Measurements from ENCODE around the gene TMED4. TPM values are rescaled to one million over a fixed set of nuclear protein-coding genes. Genes with fewer than 3 reads are reported as not detected.

Gene TMED4
- total RNA-seq, 3 donors from 2014 or later = 76.7 to 93.3 (median 84.9) TPM

- TF ChIP-seq, protein P1, sequence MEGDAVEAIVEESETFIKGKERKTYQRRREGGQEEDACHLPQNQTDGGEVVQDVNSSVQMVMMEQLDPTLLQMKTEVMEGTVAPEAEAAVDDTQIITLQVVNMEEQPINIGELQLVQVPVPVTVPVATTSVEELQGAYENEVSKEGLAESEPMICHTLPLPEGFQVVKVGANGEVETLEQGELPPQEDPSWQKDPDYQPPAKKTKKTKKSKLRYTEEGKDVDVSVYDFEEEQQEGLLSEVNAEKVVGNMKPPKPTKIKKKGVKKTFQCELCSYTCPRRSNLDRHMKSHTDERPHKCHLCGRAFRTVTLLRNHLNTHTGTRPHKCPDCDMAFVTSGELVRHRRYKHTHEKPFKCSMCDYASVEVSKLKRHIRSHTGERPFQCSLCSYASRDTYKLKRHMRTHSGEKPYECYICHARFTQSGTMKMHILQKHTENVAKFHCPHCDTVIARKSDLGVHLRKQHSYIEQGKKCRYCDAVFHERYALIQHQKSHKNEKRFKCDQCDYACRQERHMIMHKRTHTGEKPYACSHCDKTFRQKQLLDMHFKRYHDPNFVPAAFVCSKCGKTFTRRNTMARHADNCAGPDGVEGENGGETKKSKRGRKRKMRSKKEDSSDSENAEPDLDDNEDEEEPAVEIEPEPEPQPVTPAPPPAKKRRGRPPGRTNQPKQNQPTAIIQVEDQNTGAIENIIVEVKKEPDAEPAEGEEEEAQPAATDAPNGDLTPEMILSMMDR (IDR thresholded peaks at IDR 0.05) = no peak
- H3K4me3 ChIP-seq = no peak overlapping the region
- peaks cover 35% of the 10 kb centered on the region for H3K4me1 ChIP-seq (ENCODE audit: low read depth)
- H3K36me3 ChIP-seq (ENCODE audit: low read depth) = no peaks in the 10 kb centered on the region
- ATAC-seq (peak; percentile 91), DNase-seq (peak in 2 of 3 donors; percentile 61 to 62)
- intact Hi-C loops (cut with DNase I, micrococcal nuclease) = no loop called here
- no peaks in the 10 kb centered on the region for H3K9me3 ChIP-seq
Observed at GRCh38 chr7:44615149-44615611, 33.1 kb upstream of the TMED4 start.

- intact Hi-C loops (cut with DNase I, micrococcal nuclease) = no loop called here
- Histone ChIP-seq H3K4me1 (ENCODE audit: low read depth) (peaks cover 19% of the 10 kb centered on the region), H3K9me3 (no peaks in the 10 kb centered on the region), H3K36me3 (ENCODE audit: low read depth) (no peaks in the 10 kb centered on the region), H3K4me3 (no peak overlapping the region)
- DNase-seq (no peak), ATAC-seq (no peak)
- TF ChIP-seq, protein P1 (IDR thresholded peaks at IDR 0.05) = no peak
Observed at GRCh38 chr7:44609829-44610228, 27.8 kb upstream of the TMED4 start.

GRCh38 chr7:44608916-44609648 lies 27.1 kb upstream of the TMED4 start:
- peaks cover 12% of the 10 kb centered on the region for H3K4me1 ChIP-seq (ENCODE audit: low read depth)
- no peaks in the 10 kb centered on the region for H3K36me3 ChIP-seq (ENCODE audit: low read depth)
- no peak overlapping the region for H3K4me3 ChIP-seq
- TF ChIP-seq, protein P1 (IDR thresholded peaks at IDR 0.05) = no peak
- ATAC-seq (no peak), DNase-seq (no peak)
- no peaks in the 10 kb centered on the region for H3K9me3 ChIP-seq
- intact Hi-C loops (cut with DNase I, micrococcal nuclease) = no loop called here

- DNase-seq (no peak), ATAC-seq (peak; percentile 2)
- H3K36me3 ChIP-seq (ENCODE audit: low read depth) = no peaks in the 10 kb centered on the region
- H3K4me3 ChIP-seq = peak overlapping the region; percentile 75
- H3K9me3 ChIP-seq = no peaks in the 10 kb centered on the region
- peaks cover 12% of the 10 kb centered on the region for H3K4me1 ChIP-seq (ENCODE audit: low read depth)
- intact Hi-C loops (cut with DNase I, micrococcal nuclease) = no loop called here
- TF ChIP-seq, protein P1 (IDR thresholded peaks at IDR 0.05) = no peak
Observed at GRCh38 chr7:44607141-44608068, 25.4 kb upstream of the TMED4 start.

DNA sequence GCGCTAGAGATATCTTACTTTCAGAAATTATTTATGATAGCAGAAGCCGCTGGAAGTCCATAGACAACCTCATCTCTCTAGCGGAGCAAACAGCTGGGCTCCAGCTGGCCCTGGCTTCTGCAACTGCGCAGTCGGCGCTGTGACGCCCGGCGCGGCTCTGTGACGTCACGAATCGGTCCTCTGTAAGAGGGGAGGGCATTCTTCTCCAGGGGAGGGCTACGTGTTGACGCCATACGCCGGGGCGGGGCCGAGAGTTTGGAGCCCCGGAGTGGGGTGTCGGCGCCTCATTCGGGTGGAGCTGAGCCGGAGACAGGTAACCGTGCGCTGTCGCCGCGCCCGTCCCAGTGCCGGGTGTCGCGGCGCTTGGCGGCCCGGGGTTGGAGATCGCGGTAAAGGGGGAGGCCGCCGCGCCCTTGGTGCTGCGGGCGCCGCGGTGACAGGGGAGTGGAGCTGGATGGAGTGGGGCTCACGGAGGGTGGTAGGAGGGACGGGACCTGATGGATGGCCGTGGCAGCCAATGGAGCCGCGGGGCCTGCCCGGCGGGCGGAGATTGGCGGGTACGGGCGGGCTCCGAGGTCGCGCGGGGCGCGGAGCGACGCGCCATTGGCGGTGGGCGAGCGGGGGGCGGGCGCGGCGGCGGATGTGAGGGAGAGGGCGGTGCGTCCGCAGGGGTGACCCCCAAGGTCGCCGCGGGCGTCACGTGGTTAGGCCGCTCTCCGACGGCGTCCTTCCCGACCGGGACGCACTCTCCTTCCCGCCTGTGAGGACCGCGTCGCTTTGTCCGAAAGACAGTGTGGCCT lies 24.5 kb upstream of the TMED4 start, which contains the start of gene OGDH:
Gene OGDH, plus strand, starts transcription at position 287 of the 800 bp plus-strand sequence. CDS start 17,717 bp downstream, outside the sequence.
- DNase-seq = peak; percentile 99 to 100 (median 100)
- H3K9me3 ChIP-seq = no peaks in the 10 kb centered on the region
- peaks cover 12% of the 10 kb centered on the region for H3K4me1 ChIP-seq (ENCODE audit: low read depth)
- TF ChIP-seq, protein P1 (IDR thresholded peaks at IDR 0.05) = no peak
- H3K4me3 ChIP-seq = peak within 1 kb of the TSS; percentile 75
- intact Hi-C loops (cut with DNase I, micrococcal nuclease) = no loop called here
- ATAC-seq = peak; percentile 96
- H3K36me3 ChIP-seq (ENCODE audit: low read depth) = no peaks in the 10 kb centered on the region

Measured in mucosa of descending colon (tissue), 3 donors.